ACHN (cell line): ENCODE measurements around the gene SUPT7L.

ENCODE experiments used
- DNase-seq: peaks from one replicate; pipeline ENCODE4 v3.0.0-alpha.2; 2015
- in situ Hi-C: cut with HindIII; loops from 2 replicates; pipeline ENCODE4 v1.10.0; 2017; ENCODE audit warnings: low sequenced_read_pairs, low pct_ligation_motif_present, low pct_unique_long_range_greater_than_20kb

Gene SUPT7L

GRCh38 chr2:27663285-27664153 lies at the start of gene SUPT7L, which contains the start of gene SLC4A1AP:
Gene SUPT7L (minus strand): TSS chr2:27663614. CDS start chr2:27662192, 1,422 bp downstream.
Gene SLC4A1AP (plus strand): TSS chr2:27663889. CDS start chr2:27663915, 26 bp downstream.
- DNase-seq = peak; percentile 86
- in situ Hi-C loops = no loop called here

GRCh38 chr2:27713201-27713600 lies 49.8 kb upstream of the SUPT7L start:
- DNase-seq = no peak
- in situ Hi-C loops = no loop called here

- in situ Hi-C loops = no loop called here
- no peak for DNase-seq
Observed at GRCh38 chr2:27712522-27712921, 49.1 kb upstream of the SUPT7L start.

GRCh38 chr2:27711804-27712203 lies 48.4 kb upstream of the SUPT7L start:
- no peak for DNase-seq
- in situ Hi-C loops = no loop called here

GRCh38 chr2:27710640-27711430 lies 47.4 kb upstream of the SUPT7L start:
- in situ Hi-C loops = no loop called here
- DNase-seq = no peak

GRCh38 chr2:27709960-27710575 lies 46.7 kb upstream of the SUPT7L start:
- DNase-seq = no peak
- in situ Hi-C loops = no loop called here

- no peak for DNase-seq
- in situ Hi-C loops = no loop called here
Observed at GRCh38 chr2:27709326-27709725, 45.9 kb upstream of the SUPT7L start.

- no peak for DNase-seq
- in situ Hi-C loops = no loop called here
Observed at GRCh38 chr2:27708666-27709065, 45.3 kb upstream of the SUPT7L start.

GRCh38 chr2:27708257-27708654 lies 44.8 kb upstream of the SUPT7L start:
- in situ Hi-C loops = no loop called here
- no peak for DNase-seq

GRCh38 chr2:27707462-27708256 lies 44.2 kb upstream of the SUPT7L start:
- no peak for DNase-seq
- in situ Hi-C loops = no loop called here

GRCh38 chr2:27705851-27706622 lies 42.6 kb upstream of the SUPT7L start:
- DNase-seq = peak; percentile 86
- in situ Hi-C loops = no loop called here

- in situ Hi-C loops = no loop called here
Observed at GRCh38 chr2:27704342-27704876, 41.0 kb upstream of the SUPT7L start.

GRCh38 chr2:27703638-27704341 lies 40.4 kb upstream of the SUPT7L start:
- in situ Hi-C loops = no loop called here

More at GRCh38 chr2:27704342-27704876, 41.0 kb upstream of the SUPT7L start:
- no peak for DNase-seq

GRCh38 chr2:27702302-27702701 lies 38.9 kb upstream of the SUPT7L start:
- in situ Hi-C loops = no loop called here
- DNase-seq = no peak

More at GRCh38 chr2:27703638-27704341, 40.4 kb upstream of the SUPT7L start:
- DNase-seq = peak; percentile 88

GRCh38 chr2:27701676-27702075 lies 38.3 kb upstream of the SUPT7L start:
- in situ Hi-C loops = no loop called here
- no peak for DNase-seq

GRCh38 chr2:27697660-27698059 lies 34.2 kb upstream of the SUPT7L start:
- DNase-seq = no peak
- in situ Hi-C loops = no loop called here

GRCh38 chr2:27690052-27690451 lies 26.6 kb upstream of the SUPT7L start:
- no peak for DNase-seq
- in situ Hi-C loops = no loop called here
